HG03025 (cell line): ENCODE measurements around the gene HPCAL1.

Source experiments
- ATAC-seq: cut with Tn5 transposase; IDR thresholded peaks from one replicate; pipeline ENCODE4 v1.9.1; 2021; ENCODE audit warnings: mild to moderate bottlenecking, moderate library complexity; ENCODE audit not compliant: unreplicated experiment, low FRiP score

The HPCAL1 gene

DNA sequence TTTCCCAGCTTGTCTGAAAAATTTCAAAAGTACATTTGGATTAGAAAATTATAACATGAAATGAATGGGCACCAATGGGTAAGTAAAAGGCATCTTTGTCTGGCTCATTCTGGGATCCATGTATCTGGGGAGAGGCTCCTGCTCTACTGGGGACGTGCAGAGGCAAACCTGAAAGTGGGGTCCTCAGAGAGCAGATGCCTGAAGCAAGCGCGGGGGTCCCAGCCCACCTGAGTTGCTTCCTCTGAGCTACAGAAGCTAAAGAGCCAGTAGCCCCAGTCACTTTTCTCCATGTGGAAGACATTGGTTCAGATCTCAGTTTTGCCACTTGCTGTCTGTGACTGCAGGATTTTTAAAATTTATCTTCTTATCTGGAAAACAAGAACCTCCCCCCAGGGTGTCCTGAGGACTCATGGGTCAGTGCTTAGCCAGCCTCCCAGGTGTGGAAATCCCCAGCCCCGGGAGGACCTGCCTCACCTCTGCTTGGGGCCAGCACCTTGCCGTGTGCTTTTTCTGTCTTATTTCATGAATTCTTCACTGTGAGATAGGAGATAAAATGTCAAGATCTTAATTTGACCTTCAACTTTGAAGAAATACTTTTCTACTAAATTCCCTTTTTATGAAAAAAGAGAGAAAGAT lies 170.5 kb downstream of the HPCAL1 start:
- ATAC-seq = no peak

GRCh38 chr2:10475221-10475722 lies 172.6 kb downstream of the HPCAL1 start:
- no peak for ATAC-seq

GRCh38 chr2:10475811-10476660 lies 173.3 kb downstream of the HPCAL1 start:
- no peak for ATAC-seq

- ATAC-seq = no peak
Observed at GRCh38 chr2:10476723-10477442, 174.2 kb downstream of the HPCAL1 start.
